Fibroblast of lung (primary cell): Measurements from ENCODE around the gene RBMX. TPM values are rescaled to one million over a fixed set of nuclear protein-coding genes. Genes with fewer than 3 reads are reported as not detected.
"Not testable (repeated sequence)": the region's sequence is repeated elsewhere in the genome, so short reads cannot be mapped to it uniquely, and the experiment has no call there.

Source experiments
- DNase-seq, 2 donors: peaks; one replicate each; pipeline versions ENCODE4 v3.0.0 to v3.0.0-alpha.2; 2010; ENCODE audit warnings: low read depth in 2 of 2
- H2AFZ ChIP-seq: 2 replicates; pipeline ENCODE4 v1.5.1; 2012; ENCODE audit warnings: low read length, control low read depth, inconsistent platforms
- H3K27ac ChIP-seq: 2 replicates; pipeline ENCODE4 v1.5.1; 2011; ENCODE audit warnings: low read length, control low read depth; ENCODE audit not compliant: insufficient read depth
- H3K27me3 ChIP-seq: 2 replicates; pipeline ENCODE4 v1.5.1; 2011; ENCODE audit warnings: mild to moderate bottlenecking, low read length; ENCODE audit not compliant: control insufficient read depth, insufficient read depth
- H3K36me3 ChIP-seq: 2 replicates; pipeline ENCODE4 v1.5.1; 2011; ENCODE audit warnings: low read length; ENCODE audit not compliant: control insufficient read depth, insufficient read depth
- H3K4me1 ChIP-seq: 2 replicates; pipeline ENCODE4 v1.5.1; 2011; ENCODE audit warnings: low read length; ENCODE audit not compliant: control insufficient read depth, insufficient read depth; ENCODE audit errors: extremely low read depth
- H3K4me2 ChIP-seq: 2 replicates; pipeline ENCODE4 v1.5.1; 2011; ENCODE audit warnings: low read length, control low read depth; ENCODE audit not compliant: insufficient read depth; ENCODE audit errors: extremely low read depth
- H3K4me3 ChIP-seq, 4 experiments: fragments of 200-600 bp in 1 of 4; sonication (generic) in 1 of 4; replicated peaks in 1 of 4; 2 replicates each; pipeline ENCODE4 v1.5.1; 2011 to 2016; ENCODE audit warnings: low read length in 4 of 4, low read depth in 3 of 4, mild to moderate bottlenecking in 3 of 4, control low read depth in 2 of 4, inconsistent platforms in 1 of 4, mixed read lengths in 1 of 4; ENCODE audit not compliant: insufficient read depth in 1 of 4; ENCODE audit errors: control extremely low read depth in 1 of 4
- H3K79me2 ChIP-seq: 2 replicates; pipeline ENCODE4 v1.5.1; 2012; ENCODE audit warnings: mild to moderate bottlenecking, low read length, inconsistent platforms; ENCODE audit not compliant: control insufficient read depth, insufficient read depth
- H3K9ac ChIP-seq: 2 replicates; pipeline ENCODE4 v1.5.1; 2011; ENCODE audit warnings: mild to moderate bottlenecking, low read length, control low read depth; ENCODE audit not compliant: insufficient read depth
- H3K9me3 ChIP-seq: 2 replicates; pipeline ENCODE4 v1.5.1; 2012; ENCODE audit warnings: low read depth, low read length; ENCODE audit not compliant: control insufficient read depth, insufficient read depth
- H4K20me1 ChIP-seq: 2 replicates; pipeline ENCODE4 v1.5.1; 2011; ENCODE audit warnings: low read length; ENCODE audit not compliant: control insufficient read depth, insufficient read depth; ENCODE audit errors: extremely low read depth
- CTCF ChIP-seq, 2 donors: IDR thresholded peaks in 1 of 2; conservative IDR thresholded peaks in 1 of 2; 1 replicate in 1 of 2; 2 replicates in 1 of 2; pipeline ENCODE4 v1.5.1; 2011 to 2012; ENCODE audit warnings: low read length in 2 of 2, control low read depth in 1 of 2, inconsistent platforms in 1 of 2, low read depth in 1 of 2, mild to moderate bottlenecking in 1 of 2
- EZH2 ChIP-seq: IDR thresholded peaks from 2 replicates; pipeline ENCODE4 v1.5.1; 2012; ENCODE audit warnings: low read length, control low read depth, mild to moderate bottlenecking; ENCODE audit errors: missing control alignments
- polyA minus RNA-seq: library from RNA; depleted of rRNA, polyadenylated mRNA; stranded (reverse); fragments of >200 nt; gene quantifications from 2 replicates; pipeline ENCODE4 v1.2.3, GENCODE V29; 2011; ENCODE audit warnings: low replicate concordance
- polyA plus RNA-seq, 2 donors: library from polyadenylated mRNA; depleted of rRNA in 1 of 2; stranded (reverse) in 1 of 2; unstranded in 1 of 2; fragments of >200 nt; gene quantifications; 2 replicates each; pipeline ENCODE4 v1.2.1, GENCODE V29; 2011 to 2012; ENCODE audit warnings: missing spikeins in 1 of 2
- total RNA-seq: library from RNA; depleted of rRNA; stranded (reverse); fragments of >200 nt; gene quantifications from 2 replicates; pipeline ENCODE4 v1.2.1, GENCODE V29; 2014

The RBMX gene
- total RNA-seq: 121 and 139 TPM in 2 replicates
- polyA plus RNA-seq: 159 and 223 TPM in 2 replicates
- 128 and 178 TPM in 2 replicates for polyA plus RNA-seq (2012)
- polyA minus RNA-seq: 70.1 and 74.8 TPM in 2 replicates

GRCh38 chrX:136880452-136881013 is at the start of gene RBMX:
Gene RBMX, minus strand, starts transcription at chrX:136880725. Its CDS starts 1,298 bp downstream, at chrX:136879427.
- peak; percentile 91 to 97 for DNase-seq
- Histone ChIP-seq H3K36me3 (peaks cover 1% of the 10 kb centered on the region), H4K20me1 (no peaks in the 10 kb centered on the region), H3K9ac (peak within 1 kb of the TSS; percentile 85), H3K4me3 (peak within 1 kb of the TSS; percentile 56 to 100 (median 71)), H3K4me1 (no peaks in the 10 kb centered on the region), H3K27me3 (no peaks in the 10 kb centered on the region), H3K79me2 (peaks cover 37% of the 10 kb centered on the region), H3K27ac (peak within 1 kb of the TSS; percentile 92), H3K9me3 (no peaks in the 10 kb centered on the region), H3K4me2 (peak within 1 kb of the TSS; percentile 78), H2AFZ (peak within 1 kb of the TSS; percentile 60)
- TF ChIP-seq CTCF (conservative IDR thresholded peaks at IDR 0.05 in 1 of 2, IDR thresholded peaks at IDR 0.05 in 1 of 2; ENCODE audit: low read depth in 1 of 2, low read length in 2 of 2): no peak

- not testable (repeated sequence) for H4K20me1 ChIP-seq, H3K9me3 ChIP-seq, H3K27me3 ChIP-seq, H3K27ac ChIP-seq, H3K4me3 ChIP-seq, H3K9ac ChIP-seq, H2AFZ ChIP-seq, H3K4me1 ChIP-seq, DNase-seq, H3K4me2 ChIP-seq, H3K36me3 ChIP-seq, H3K79me2 ChIP-seq
These were observed 40.9 kb upstream of the RBMX start for GRCh38 chrX:136921438-136921837.

- no peaks in the 10 kb centered on the region for H3K79me2 ChIP-seq
- H3K9me3 ChIP-seq: no peaks in the 10 kb centered on the region
- DNase-seq: no peak
- H3K9ac ChIP-seq: no peak overlapping the region
- no peak for TF ChIP-seq EZH2
- no peak for TF ChIP-seq CTCF (conservative IDR thresholded peaks at IDR 0.05 in 1 of 2, IDR thresholded peaks at IDR 0.05 in 1 of 2; ENCODE audit: low read depth in 1 of 2, low read length in 2 of 2)
- H3K36me3 ChIP-seq: no peaks in the 10 kb centered on the region
- no peak overlapping the region for H3K4me2 ChIP-seq
- H3K27ac ChIP-seq: no peak overlapping the region
- H3K27me3 ChIP-seq: no peaks in the 10 kb centered on the region
- H3K4me3 ChIP-seq: no peak overlapping the region
- no peak overlapping the region for H2AFZ ChIP-seq
- no peaks in the 10 kb centered on the region for H3K4me1 ChIP-seq
- H4K20me1 ChIP-seq: no peaks in the 10 kb centered on the region
These were observed 39.5 kb upstream of the RBMX start for GRCh38 chrX:136920001-136920400.
